ENCODE measurements around the gene NYNRIN. TPM values are rescaled to one million over a fixed set of nuclear protein-coding genes. Genes with fewer than 3 reads are reported as not detected.
"Not testable (repeated sequence)": the region's sequence is repeated elsewhere in the genome, so short reads cannot be mapped to it uniquely, and the experiment has no call there.

NYNRIN gene
- total RNA-seq, 1 donor from 2014 or later = 39.6 TPM

DNA sequence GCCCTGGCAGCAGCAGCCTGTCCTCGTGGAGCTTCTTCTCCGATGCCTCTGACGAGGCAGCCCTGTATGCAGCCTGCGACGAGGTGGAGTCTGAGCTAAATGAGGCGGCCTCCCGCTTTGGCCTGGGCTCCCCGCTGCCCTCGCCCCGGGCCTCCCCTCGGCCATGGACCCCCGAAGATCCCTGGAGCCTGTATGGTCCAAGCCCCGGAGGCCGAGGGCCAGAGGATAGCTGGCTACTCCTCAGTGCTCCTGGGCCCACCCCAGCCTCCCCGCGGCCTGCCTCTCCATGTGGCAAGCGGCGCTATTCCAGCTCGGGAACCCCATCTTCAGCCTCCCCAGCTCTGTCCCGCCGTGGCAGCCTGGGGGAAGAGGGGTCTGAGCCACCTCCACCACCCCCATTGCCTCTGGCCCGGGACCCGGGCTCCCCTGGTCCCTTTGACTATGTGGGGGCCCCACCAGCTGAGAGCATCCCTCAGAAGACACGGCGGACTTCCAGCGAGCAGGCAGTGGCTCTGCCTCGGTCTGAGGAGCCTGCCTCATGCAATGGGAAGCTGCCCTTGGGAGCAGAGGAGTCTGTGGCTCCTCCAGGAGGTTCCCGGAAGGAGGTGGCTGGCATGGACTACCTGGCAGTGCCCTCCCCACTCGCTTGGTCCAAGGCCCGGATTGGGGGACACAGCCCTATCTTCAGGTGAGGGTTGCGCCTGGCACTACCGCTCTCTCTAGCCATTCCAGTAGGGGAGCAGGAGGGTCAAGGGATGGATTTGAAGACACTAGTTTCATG, 28.7 kb upstream of the NYNRIN start:
- Mint-ChIP-seq H3K36me3 (ENCODE audit: unreplicated experiment) (peaks cover 27% of the 10 kb centered on the region), H3K4me3 (ENCODE audit: unreplicated experiment) (peak overlapping the region; percentile 18), H3K27ac (ENCODE audit: unreplicated experiment) (no peak overlapping the region), H3K4me1 (ENCODE audit: unreplicated experiment) (peaks cover 58% of the 10 kb centered on the region), H3K27me3 (ENCODE audit: unreplicated experiment) (no peaks in the 10 kb centered on the region), H3K9me3 (ENCODE audit: unreplicated experiment) (no peaks in the 10 kb centered on the region)
- DNase-seq (ENCODE audit: extremely low spot score, unreplicated experiment) = no peak
- TF ChIP-seq, protein P1, sequence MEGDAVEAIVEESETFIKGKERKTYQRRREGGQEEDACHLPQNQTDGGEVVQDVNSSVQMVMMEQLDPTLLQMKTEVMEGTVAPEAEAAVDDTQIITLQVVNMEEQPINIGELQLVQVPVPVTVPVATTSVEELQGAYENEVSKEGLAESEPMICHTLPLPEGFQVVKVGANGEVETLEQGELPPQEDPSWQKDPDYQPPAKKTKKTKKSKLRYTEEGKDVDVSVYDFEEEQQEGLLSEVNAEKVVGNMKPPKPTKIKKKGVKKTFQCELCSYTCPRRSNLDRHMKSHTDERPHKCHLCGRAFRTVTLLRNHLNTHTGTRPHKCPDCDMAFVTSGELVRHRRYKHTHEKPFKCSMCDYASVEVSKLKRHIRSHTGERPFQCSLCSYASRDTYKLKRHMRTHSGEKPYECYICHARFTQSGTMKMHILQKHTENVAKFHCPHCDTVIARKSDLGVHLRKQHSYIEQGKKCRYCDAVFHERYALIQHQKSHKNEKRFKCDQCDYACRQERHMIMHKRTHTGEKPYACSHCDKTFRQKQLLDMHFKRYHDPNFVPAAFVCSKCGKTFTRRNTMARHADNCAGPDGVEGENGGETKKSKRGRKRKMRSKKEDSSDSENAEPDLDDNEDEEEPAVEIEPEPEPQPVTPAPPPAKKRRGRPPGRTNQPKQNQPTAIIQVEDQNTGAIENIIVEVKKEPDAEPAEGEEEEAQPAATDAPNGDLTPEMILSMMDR (IDR thresholded peaks at IDR 0.05) = no peak

DNA sequence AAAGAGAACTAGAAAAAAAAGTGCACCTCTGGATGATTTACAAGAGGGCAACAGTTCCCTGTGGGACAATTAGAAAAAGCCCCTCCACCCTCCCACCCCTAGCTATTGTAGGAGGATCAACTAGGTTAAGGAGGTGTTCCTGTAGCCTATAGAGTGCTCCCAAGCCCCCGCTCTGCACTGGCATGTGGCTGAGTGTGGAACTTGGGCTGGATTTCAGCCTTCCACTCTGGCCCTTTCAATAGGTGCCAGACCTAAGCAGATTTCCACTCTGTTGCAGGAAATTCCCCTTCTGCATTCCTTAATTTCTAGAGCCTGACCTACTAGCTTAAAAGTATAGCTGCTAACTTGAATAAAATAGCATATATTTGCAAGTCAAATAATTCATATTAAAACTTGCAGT, 28.1 kb upstream of the NYNRIN start:
- Mint-ChIP-seq H3K27ac (ENCODE audit: unreplicated experiment) (no peak overlapping the region), H3K9me3 (ENCODE audit: unreplicated experiment) (no peaks in the 10 kb centered on the region), H3K36me3 (ENCODE audit: unreplicated experiment) (peaks cover 30% of the 10 kb centered on the region), H3K27me3 (ENCODE audit: unreplicated experiment) (no peaks in the 10 kb centered on the region), H3K4me1 (ENCODE audit: unreplicated experiment) (peaks cover 51% of the 10 kb centered on the region), H3K4me3 (ENCODE audit: unreplicated experiment) (no peak overlapping the region)
- DNase-seq (ENCODE audit: extremely low spot score, unreplicated experiment) = no peak
- TF ChIP-seq, protein P1 (IDR thresholded peaks at IDR 0.05) = no peak

DNA sequence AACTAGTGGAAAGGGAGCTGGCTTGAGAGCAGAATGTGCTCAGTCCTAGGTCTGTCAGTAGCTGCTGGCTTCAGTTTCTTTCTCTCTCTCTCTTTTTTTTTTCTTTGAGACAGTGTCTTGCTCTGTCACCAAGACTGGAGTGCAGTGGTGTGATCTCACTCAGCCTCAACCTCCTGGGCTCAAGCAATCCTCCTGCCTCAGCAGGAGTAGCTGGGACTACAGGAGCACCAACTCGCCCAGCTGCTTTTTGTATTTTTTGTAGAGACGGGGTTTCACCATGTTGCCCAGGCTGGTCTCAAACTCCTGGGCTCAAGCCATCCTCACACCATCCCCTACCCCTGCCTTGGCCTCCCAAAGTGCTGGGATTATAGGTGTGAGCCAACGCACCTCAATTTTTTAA, 27.2 kb upstream of the NYNRIN start:
- Mint-ChIP-seq H3K4me3 (ENCODE audit: unreplicated experiment) (peak overlapping the region; percentile 22), H3K4me1 (ENCODE audit: unreplicated experiment) (peaks cover 46% of the 10 kb centered on the region), H3K36me3 (ENCODE audit: unreplicated experiment) (peaks cover 31% of the 10 kb centered on the region)
- DNase-seq (ENCODE audit: extremely low spot score, unreplicated experiment); H3K9me3 Mint-ChIP-seq (ENCODE audit: unreplicated experiment); H3K27me3 Mint-ChIP-seq (ENCODE audit: unreplicated experiment); H3K27ac Mint-ChIP-seq (ENCODE audit: unreplicated experiment): not testable (repeated sequence)

DNA sequence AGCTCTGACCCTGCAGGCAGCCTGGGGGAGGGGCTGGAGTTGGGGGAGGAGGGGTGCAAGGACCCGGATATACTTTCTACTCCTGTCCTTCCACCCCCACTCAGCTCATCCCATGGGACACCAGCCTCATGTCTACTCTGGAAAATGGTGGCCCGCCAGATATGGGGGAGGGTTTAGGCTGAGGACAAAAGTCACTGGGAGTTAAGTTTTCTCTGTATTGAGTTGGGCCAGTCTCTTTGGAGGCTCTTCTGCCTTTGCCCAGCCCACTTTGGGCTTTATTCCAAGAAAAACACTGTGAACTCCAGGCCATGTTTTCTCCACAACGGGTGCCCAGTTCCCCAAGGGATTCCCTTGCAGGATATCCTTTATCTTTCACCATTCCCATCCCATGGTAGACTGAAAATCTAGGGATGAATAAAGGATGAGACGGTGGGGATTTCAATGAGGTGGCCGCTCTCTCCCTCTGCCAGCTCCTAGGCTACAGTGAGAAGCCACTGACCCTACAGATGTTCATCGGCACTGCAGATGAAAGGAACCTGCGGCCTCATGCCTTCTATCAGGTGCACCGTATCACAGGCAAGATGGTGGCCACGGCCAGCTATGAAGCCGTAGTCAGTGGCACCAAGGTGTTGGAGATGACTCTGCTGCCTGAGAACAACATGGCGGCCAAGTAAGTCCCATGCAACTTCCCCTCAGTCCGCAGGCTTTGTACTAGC, 25.9 kb upstream of the NYNRIN start:
- Mint-ChIP-seq H3K4me3 (ENCODE audit: unreplicated experiment) (no peak overlapping the region), H3K36me3 (ENCODE audit: unreplicated experiment) (peaks cover 39% of the 10 kb centered on the region), H3K9me3 (ENCODE audit: unreplicated experiment) (no peaks in the 10 kb centered on the region), H3K27me3 (ENCODE audit: unreplicated experiment) (no peaks in the 10 kb centered on the region), H3K4me1 (ENCODE audit: unreplicated experiment) (peaks cover 38% of the 10 kb centered on the region), H3K27ac (ENCODE audit: unreplicated experiment) (no peak overlapping the region)
- TF ChIP-seq, protein P1 (IDR thresholded peaks at IDR 0.05) = no peak
- DNase-seq (ENCODE audit: extremely low spot score, unreplicated experiment) = no peak

DNA sequence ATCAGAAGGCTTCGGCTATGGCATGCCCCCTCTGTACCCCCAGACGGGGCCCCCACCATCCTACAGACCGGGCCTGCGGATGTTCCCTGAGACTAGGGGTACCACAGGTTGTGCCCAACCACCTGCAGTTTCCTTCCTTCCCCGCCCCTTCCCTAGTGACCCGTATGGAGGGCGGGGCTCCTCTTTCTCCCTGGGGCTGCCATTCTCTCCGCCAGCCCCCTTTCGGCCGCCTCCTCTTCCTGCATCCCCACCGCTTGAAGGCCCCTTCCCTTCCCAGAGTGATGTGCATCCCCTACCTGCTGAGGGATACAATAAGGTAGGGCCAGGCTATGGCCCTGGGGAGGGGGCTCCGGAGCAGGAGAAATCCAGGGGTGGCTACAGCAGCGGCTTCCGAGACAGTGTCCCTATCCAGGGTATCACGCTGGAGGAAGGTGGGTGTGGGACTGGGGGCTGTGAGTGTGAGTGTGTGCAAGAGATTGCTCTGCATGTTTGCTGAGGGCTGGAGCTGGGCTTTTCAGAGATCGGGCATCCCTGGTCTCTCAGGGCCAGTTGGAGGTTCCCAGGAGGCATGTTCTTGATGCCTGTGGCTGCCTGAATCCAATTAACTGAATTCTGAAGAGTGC, 22.2 kb upstream of the NYNRIN start:
- TF ChIP-seq, protein P1 (IDR thresholded peaks at IDR 0.05) = no peak
- Mint-ChIP-seq H3K4me3 (ENCODE audit: unreplicated experiment) (no peak overlapping the region), H3K9me3 (ENCODE audit: unreplicated experiment) (no peaks in the 10 kb centered on the region), H3K27ac (ENCODE audit: unreplicated experiment) (no peak overlapping the region), H3K27me3 (ENCODE audit: unreplicated experiment) (no peaks in the 10 kb centered on the region), H3K36me3 (ENCODE audit: unreplicated experiment) (peaks cover 35% of the 10 kb centered on the region), H3K4me1 (ENCODE audit: unreplicated experiment) (peaks cover 22% of the 10 kb centered on the region)
- no peak for DNase-seq (ENCODE audit: extremely low spot score, unreplicated experiment)
